Right atrium auricular region (tissue), 2 donors: ENCODE measurements around the gene SIGLEC10. TPM values are rescaled to one million over a fixed set of nuclear protein-coding genes. Genes with fewer than 3 reads are reported as not detected.

Experiments
- DNase-seq: peaks from one replicate; pipeline ENCODE4 v3.0.0-alpha.2; 2019; ENCODE audit warnings: low spot score
- H3K27ac ChIP-seq, 2 donors: fragments of 200-600 bp; sonication (generic); 1 replicate in 1 of 2; 2 replicates in 1 of 2; pipeline ENCODE4 v1.5.1; 2016 to 2019
- H3K27me3 ChIP-seq, 2 donors: fragments of 200-600 bp; sonication (generic); one replicate each; pipeline versions ENCODE4 v1.5.1 to v1.6.0; 2017 to 2019
- H3K36me3 ChIP-seq: fragments of 200-600 bp; sonication (generic); one replicate; pipeline ENCODE4 v1.5.1; 2016
- H3K4me1 ChIP-seq, 2 donors: fragments of 200-600 bp; sonication (generic); one replicate each; pipeline versions ENCODE4 v1.5.1 to v1.6.0; 2017 to 2019
- H3K4me3 ChIP-seq, 2 donors: fragments of 200-600 bp; sonication (generic); 1 replicate in 1 of 2; 2 replicates in 1 of 2; pipeline ENCODE4 v1.5.1; 2017 to 2019; ENCODE audit warnings: mild to moderate bottlenecking in 1 of 2, moderate library complexity in 1 of 2
- H3K9me3 ChIP-seq, 2 donors: fragments of 200-600 bp; sonication (generic); one replicate each; pipeline ENCODE4 v1.5.1; 2019
- total RNA-seq, 2 donors: library from RNA; depleted of rRNA; stranded (reverse); fragments of >200 nt; gene quantifications; one replicate each; pipeline ENCODE4 v1.1.0, GENCODE V29; 2016
- TF ChIP-seq, protein P1 (sequence below), 2 donors: fragments of 200-600 bp; sonication (generic); IDR thresholded peaks; one replicate each; pipeline ENCODE4 v1.5.1; 2019; ENCODE audit warnings: antibody characterized with exemption in 2 of 2

SIGLEC10 gene
- total RNA-seq, 2 donors from 2014 or later, result 0.22 to 7.7 TPM

DNA sequence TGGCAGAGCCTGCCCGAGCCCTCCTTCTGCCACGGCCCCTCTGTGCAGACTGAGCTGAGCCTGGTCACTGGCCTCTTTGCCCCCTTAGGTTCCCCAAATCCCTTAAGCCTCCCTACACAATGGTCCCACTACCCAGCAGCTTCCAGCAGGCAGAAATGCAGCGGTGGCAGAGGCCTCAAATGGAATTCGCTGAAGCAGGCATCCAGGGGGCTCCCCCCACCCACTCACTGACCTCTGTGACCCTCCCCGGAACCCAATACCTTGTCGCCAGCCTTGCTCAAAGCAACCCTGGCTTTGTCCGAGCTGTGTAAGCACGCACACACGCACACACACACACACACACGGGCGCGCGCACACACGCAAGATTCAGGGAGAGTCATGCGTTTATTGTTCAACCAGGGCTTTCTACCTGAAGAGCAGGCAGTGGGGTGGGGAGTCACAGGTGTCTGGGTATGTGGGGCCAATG lies 29.5 kb downstream of the SIGLEC10 start, which contains the start of gene LIM2:
LIM2 (minus strand) TSS at position 51 of the 466 bp plus-strand sequence. CDS start 531 bp downstream, outside the sequence.
- DNase-seq, result no peak
- no peak within 1 kb of the TSS for H3K4me3 ChIP-seq
- no peaks in the 10 kb centered on the region for H3K27me3 ChIP-seq
- TF ChIP-seq, protein P1, sequence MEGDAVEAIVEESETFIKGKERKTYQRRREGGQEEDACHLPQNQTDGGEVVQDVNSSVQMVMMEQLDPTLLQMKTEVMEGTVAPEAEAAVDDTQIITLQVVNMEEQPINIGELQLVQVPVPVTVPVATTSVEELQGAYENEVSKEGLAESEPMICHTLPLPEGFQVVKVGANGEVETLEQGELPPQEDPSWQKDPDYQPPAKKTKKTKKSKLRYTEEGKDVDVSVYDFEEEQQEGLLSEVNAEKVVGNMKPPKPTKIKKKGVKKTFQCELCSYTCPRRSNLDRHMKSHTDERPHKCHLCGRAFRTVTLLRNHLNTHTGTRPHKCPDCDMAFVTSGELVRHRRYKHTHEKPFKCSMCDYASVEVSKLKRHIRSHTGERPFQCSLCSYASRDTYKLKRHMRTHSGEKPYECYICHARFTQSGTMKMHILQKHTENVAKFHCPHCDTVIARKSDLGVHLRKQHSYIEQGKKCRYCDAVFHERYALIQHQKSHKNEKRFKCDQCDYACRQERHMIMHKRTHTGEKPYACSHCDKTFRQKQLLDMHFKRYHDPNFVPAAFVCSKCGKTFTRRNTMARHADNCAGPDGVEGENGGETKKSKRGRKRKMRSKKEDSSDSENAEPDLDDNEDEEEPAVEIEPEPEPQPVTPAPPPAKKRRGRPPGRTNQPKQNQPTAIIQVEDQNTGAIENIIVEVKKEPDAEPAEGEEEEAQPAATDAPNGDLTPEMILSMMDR (IDR thresholded peaks at IDR 0.05), result no peak
- H3K27ac ChIP-seq, result no peak within 1 kb of the TSS
- no peaks in the 10 kb centered on the region for H3K9me3 ChIP-seq
- H3K4me1 ChIP-seq, result no peaks in the 10 kb centered on the region
- no peaks in the 10 kb centered on the region for H3K36me3 ChIP-seq

DNA sequence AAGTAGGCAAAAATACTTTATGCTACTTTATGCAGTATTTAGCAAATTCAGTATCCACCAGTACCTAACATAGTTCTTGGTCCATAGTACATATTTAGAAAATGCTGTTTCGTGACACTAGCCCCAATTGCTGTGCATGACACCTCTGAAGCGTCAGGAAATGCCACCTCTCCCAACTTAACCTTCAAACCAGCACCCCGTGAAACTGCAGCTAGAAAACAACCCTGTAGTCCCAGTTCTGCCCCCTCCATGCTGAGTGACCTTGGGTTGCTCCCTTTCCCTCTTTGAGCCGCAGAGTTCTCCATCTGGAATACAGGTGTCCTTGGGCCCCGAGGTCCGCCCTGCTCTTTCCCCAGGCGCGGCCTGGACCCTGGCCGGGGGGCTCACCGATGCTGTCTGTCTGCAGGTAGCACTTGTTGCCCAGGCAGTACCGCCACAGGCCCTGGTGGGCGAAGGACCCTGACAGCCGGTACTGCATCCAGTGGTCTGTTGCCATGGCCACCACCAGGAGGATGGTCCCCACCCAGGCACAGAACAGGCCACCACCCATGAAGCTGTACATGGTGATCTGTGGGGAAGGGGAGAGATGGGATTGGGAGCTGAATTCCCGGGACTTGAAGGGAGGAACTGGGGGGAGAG lies 30.4 kb downstream of the SIGLEC10 start:
- no peak overlapping the region for H3K27ac ChIP-seq
- no peaks in the 10 kb centered on the region for H3K9me3 ChIP-seq

DNA sequence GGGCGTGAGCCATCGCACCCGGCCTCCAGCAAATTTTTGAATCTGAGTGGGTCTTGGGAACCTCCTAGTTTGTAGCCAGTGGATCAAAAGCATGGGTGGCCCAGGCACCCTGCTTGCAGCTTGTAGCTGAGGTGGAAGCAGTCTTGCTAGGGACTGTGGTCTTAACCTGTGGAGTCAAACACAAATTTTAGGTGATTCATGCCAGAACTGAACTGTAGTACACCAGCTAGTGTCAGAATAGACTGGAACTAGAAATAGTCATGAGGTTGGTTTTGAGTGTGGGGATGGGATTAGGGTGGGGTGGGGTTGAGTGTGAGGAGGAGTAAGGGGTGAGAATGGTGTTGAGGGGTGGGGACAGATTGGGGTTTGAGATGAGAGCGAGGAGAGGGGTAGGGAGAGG lies 35.4 kb downstream of the SIGLEC10 start:
- no peak overlapping the region for H3K27ac ChIP-seq
- TF ChIP-seq, protein P1 (IDR thresholded peaks at IDR 0.05), result no peak

More for the DNA sequence above, 30.4 kb downstream of the SIGLEC10 start:
- no peak for DNase-seq
- H3K27me3 ChIP-seq, result no peaks in the 10 kb centered on the region
- H3K36me3 ChIP-seq, result no peaks in the 10 kb centered on the region
- no peaks in the 10 kb centered on the region for H3K4me1 ChIP-seq
- TF ChIP-seq, protein P1 (IDR thresholded peaks at IDR 0.05), result no peak
- H3K4me3 ChIP-seq, result no peak overlapping the region

DNA sequence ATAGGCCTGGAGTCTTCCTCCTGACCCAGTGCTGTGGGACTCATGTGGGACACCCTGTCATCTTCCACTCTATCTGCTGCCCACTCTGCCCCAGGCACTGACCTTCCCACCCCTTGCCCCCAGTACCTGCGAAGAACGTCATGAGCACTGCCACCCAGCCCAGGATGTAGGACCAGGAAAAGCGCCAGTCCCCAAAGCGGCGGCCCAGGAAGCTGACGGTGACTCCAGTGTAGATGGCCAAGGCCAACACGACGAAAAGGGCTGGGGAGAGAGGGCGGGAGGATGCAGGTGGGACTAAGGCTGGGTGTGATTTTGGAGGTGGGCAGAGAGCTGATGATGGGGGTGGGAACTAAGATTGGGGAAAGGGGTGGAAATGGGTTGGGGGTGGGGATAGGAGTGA lies 37.1 kb downstream of the SIGLEC10 start:
- Histone ChIP-seq H3K27ac (no peak overlapping the region), H3K36me3 (no peaks in the 10 kb centered on the region), H3K9me3 (no peaks in the 10 kb centered on the region), H3K27me3 (no peaks in the 10 kb centered on the region), H3K4me3 (no peak overlapping the region), H3K4me1 (no peaks in the 10 kb centered on the region)
- TF ChIP-seq, protein P1 (IDR thresholded peaks at IDR 0.05), result no peak
- DNase-seq, result no peak

More for the DNA sequence above, 35.4 kb downstream of the SIGLEC10 start:
- no peaks in the 10 kb centered on the region for H3K36me3 ChIP-seq
- no peak overlapping the region for H3K4me3 ChIP-seq
- H3K4me1 ChIP-seq, result no peaks in the 10 kb centered on the region
- no peaks in the 10 kb centered on the region for H3K9me3 ChIP-seq
- no peaks in the 10 kb centered on the region for H3K27me3 ChIP-seq
- DNase-seq, result no peak

DNA sequence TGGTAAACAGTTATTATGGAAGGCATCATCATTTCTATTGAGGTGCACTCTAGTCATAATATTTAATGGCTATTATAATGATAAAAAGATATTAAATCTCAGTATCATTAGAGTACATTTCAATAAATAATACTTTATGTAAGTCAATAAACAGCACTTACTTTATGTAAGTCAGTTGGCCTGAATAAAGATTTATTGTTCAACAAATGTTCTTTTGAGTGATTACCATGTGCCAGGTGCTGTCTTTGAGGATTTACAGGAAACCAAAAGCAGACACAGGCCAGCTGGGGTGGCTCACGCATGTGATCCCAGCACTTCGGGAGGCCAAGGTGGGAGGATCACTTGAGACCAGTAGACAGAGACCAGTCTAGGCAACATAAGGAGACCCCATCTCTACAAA lies 40.0 kb downstream of the SIGLEC10 start:
- H3K4me3 ChIP-seq, result no peak overlapping the region
- no peak for DNase-seq
- no peaks in the 10 kb centered on the region for H3K27me3 ChIP-seq
- TF ChIP-seq, protein P1 (IDR thresholded peaks at IDR 0.05), result no peak
- H3K36me3 ChIP-seq, result no peaks in the 10 kb centered on the region
- H3K4me1 ChIP-seq, result no peaks in the 10 kb centered on the region
- no peaks in the 10 kb centered on the region for H3K9me3 ChIP-seq
- H3K27ac ChIP-seq, result no peak overlapping the region
